Mesendoderm (in vitro differentiated cells): ENCODE results near the gene CGNL1.

Experiments used
- DNase-seq: peaks from one replicate; pipeline ENCODE4 v3.0.0; 2013
- H2AK5ac ChIP-seq: 2 replicates; pipeline ENCODE4 v1.6.1; 2013; ENCODE audit warnings: low read length, inconsistent platforms
- H2BK120ac ChIP-seq: 2 replicates; pipeline ENCODE4 v1.6.1; 2013; ENCODE audit warnings: low read depth, mild to moderate bottlenecking, low read length, moderate library complexity, mixed read lengths
- H2BK15ac ChIP-seq: replicated peaks from 2 replicates; pipeline ENCODE4 v1.6.1; 2013; ENCODE audit warnings: low read depth, mild to moderate bottlenecking, moderate library complexity
- H2BK5ac ChIP-seq: 2 replicates; pipeline ENCODE4 v1.6.1; 2013; ENCODE audit warnings: low read length, inconsistent platforms
- H3K18ac ChIP-seq: 2 replicates; pipeline ENCODE4 v1.6.1; 2013; ENCODE audit warnings: mild to moderate bottlenecking, low read length, mixed read lengths
- H3K23ac ChIP-seq: one replicate; pipeline ENCODE4 v1.6.1; 2013; ENCODE audit warnings: low read length
- H3K27ac ChIP-seq: 2 replicates; pipeline ENCODE4 v1.5.1; 2013; ENCODE audit warnings: low read depth, mild to moderate bottlenecking, inconsistent platforms, low read length, moderate library complexity
- H3K27me3 ChIP-seq: 2 replicates; pipeline ENCODE4 v1.6.1; 2013; ENCODE audit warnings: low read length, control low read depth, mild to moderate bottlenecking, inconsistent platforms; ENCODE audit not compliant: insufficient read depth, poor library complexity
- H3K36me3 ChIP-seq: 2 replicates; pipeline ENCODE4 v1.6.1; 2013; ENCODE audit warnings: low read length, inconsistent platforms; ENCODE audit not compliant: control insufficient read depth, insufficient read depth
- H3K4ac ChIP-seq: one replicate; pipeline ENCODE4 v1.6.1; 2013; ENCODE audit warnings: low read depth, mild to moderate bottlenecking, low read length, moderate library complexity
- H3K4me1 ChIP-seq: 2 replicates; pipeline ENCODE4 v1.6.1; 2013; ENCODE audit warnings: low read depth, low read length, inconsistent platforms; ENCODE audit not compliant: control insufficient read depth
- H3K4me2 ChIP-seq: 2 replicates; pipeline ENCODE4 v1.6.1; 2013; ENCODE audit warnings: low read length
- H3K4me3 ChIP-seq: 2 replicates; pipeline ENCODE4 v1.5.1; 2013; ENCODE audit warnings: mild to moderate bottlenecking, low read length
- H3K56ac ChIP-seq: one replicate; pipeline ENCODE4 v1.6.1; 2013; ENCODE audit warnings: low read length
- H3K79me1 ChIP-seq: 2 replicates; pipeline ENCODE4 v1.6.1; 2013; ENCODE audit warnings: low read length, inconsistent platforms
- H3K79me2 ChIP-seq: 2 replicates; pipeline ENCODE4 v1.6.1; 2013; ENCODE audit warnings: mild to moderate bottlenecking, low read length; ENCODE audit not compliant: control insufficient read depth, insufficient read depth
- H3K9ac ChIP-seq: 2 replicates; pipeline ENCODE4 v1.6.1; 2013; ENCODE audit warnings: low read length, inconsistent platforms
- H4K5ac ChIP-seq: one replicate; pipeline ENCODE4 v1.6.1; 2013; ENCODE audit warnings: low read length
- H4K8ac ChIP-seq: one replicate; pipeline ENCODE4 v1.6.1; 2013; ENCODE audit warnings: low read depth, mild to moderate bottlenecking, control low read depth, low read length, moderate library complexity
- WGBS: extraction: QIAGEN DNeasy Blood & Tissue Kit; methylation state at CpG from one replicate; pipeline ENCODE4 v1.1.7; 2013; ENCODE audit warnings: low lambda C conversion rate, missing lambda C conversion rate; ENCODE audit not compliant: insufficient coverage; ENCODE audit errors: extremely low coverage; 5-methylcytosine and 5-hydroxymethylcytosine counted together

CGNL1 gene

GRCh38 chr15:57440799-57441198, 64.5 kb downstream of the CGNL1 start:
- peak; percentile 87 for DNase-seq
- Histone ChIP-seq H3K4ac (no peak overlapping the region), H3K56ac (no peak overlapping the region), H2AK5ac (no peak overlapping the region), H3K9ac (no peak overlapping the region), H2BK5ac (no peak overlapping the region), H4K5ac (no peak overlapping the region), H2BK15ac (peak overlapping the region; percentile 14), H2BK120ac (no peak overlapping the region), H3K36me3 (peaks cover 2% of the 10 kb centered on the region), H3K18ac (peak overlapping the region; percentile 82), H3K27ac (peak overlapping the region; percentile 27), H3K79me1 (no peaks in the 10 kb centered on the region), H3K79me2 (no peaks in the 10 kb centered on the region), H3K4me3 (no peak overlapping the region), H4K8ac (no peak overlapping the region), H3K4me1 (peaks cover 6% of the 10 kb centered on the region), H3K23ac (no peak overlapping the region), H3K4me2 (no peak overlapping the region), H3K27me3 (no peaks in the 10 kb centered on the region)
- no CpG with 5 or more reads among the region's 1 CpG for WGBS

GRCh38 chr15:57442335-57442734, 66.0 kb downstream of the CGNL1 start:
- H3K56ac ChIP-seq = no peak overlapping the region
- H3K79me1 ChIP-seq = no peaks in the 10 kb centered on the region
- H2AK5ac ChIP-seq = no peak overlapping the region
- no peak overlapping the region for H3K23ac ChIP-seq
- no peak for DNase-seq
- H2BK15ac ChIP-seq = no peak overlapping the region
- H3K4me1 ChIP-seq = peaks cover 6% of the 10 kb centered on the region
- H3K9ac ChIP-seq = no peak overlapping the region
- H3K4ac ChIP-seq = no peak overlapping the region
- no CpG with 5 or more reads among the region's 3 CpGs for WGBS
- no peak overlapping the region for H3K4me3 ChIP-seq
- no peak overlapping the region for H3K4me2 ChIP-seq
- no peaks in the 10 kb centered on the region for H3K79me2 ChIP-seq
- no peak overlapping the region for H4K8ac ChIP-seq
- no peaks in the 10 kb centered on the region for H3K27me3 ChIP-seq
- H2BK120ac ChIP-seq = no peak overlapping the region
- no peak overlapping the region for H2BK5ac ChIP-seq
- H3K36me3 ChIP-seq = peaks cover 2% of the 10 kb centered on the region
- H3K27ac ChIP-seq = no peak overlapping the region
- H4K5ac ChIP-seq = no peak overlapping the region
- H3K18ac ChIP-seq = peak overlapping the region; percentile 54

GRCh38 chr15:57443486-57443885, 67.2 kb downstream of the CGNL1 start:
- H3K9ac ChIP-seq = no peak overlapping the region
- H3K27ac ChIP-seq = no peak overlapping the region
- no peak overlapping the region for H2BK120ac ChIP-seq
- no peak overlapping the region for H3K4ac ChIP-seq
- no peak overlapping the region for H4K5ac ChIP-seq
- no peak overlapping the region for H3K18ac ChIP-seq
- H3K79me1 ChIP-seq = no peaks in the 10 kb centered on the region
- no peak overlapping the region for H2BK15ac ChIP-seq
- H3K79me2 ChIP-seq = no peaks in the 10 kb centered on the region
- H3K4me2 ChIP-seq = no peak overlapping the region
- H4K8ac ChIP-seq = no peak overlapping the region
- H3K56ac ChIP-seq = no peak overlapping the region
- peaks cover 6% of the 10 kb centered on the region for H3K4me1 ChIP-seq
- no peak overlapping the region for H3K23ac ChIP-seq
- H3K36me3 ChIP-seq = peaks cover 2% of the 10 kb centered on the region
- no peak for DNase-seq
- H2BK5ac ChIP-seq = no peak overlapping the region
- H3K4me3 ChIP-seq = no peak overlapping the region
- no peaks in the 10 kb centered on the region for H3K27me3 ChIP-seq
- no peak overlapping the region for H2AK5ac ChIP-seq
- WGBS = no CpG with 5 or more reads among the region's 8 CpGs

GRCh38 chr15:57444877-57445513, 68.7 kb downstream of the CGNL1 start:
- Histone ChIP-seq H3K4me1 (peaks cover 5% of the 10 kb centered on the region), H4K8ac (no peak overlapping the region), H2BK120ac (no peak overlapping the region), H3K79me1 (no peaks in the 10 kb centered on the region), H3K9ac (no peak overlapping the region), H3K27ac (peak overlapping the region; percentile 66), H3K36me3 (peaks cover 2% of the 10 kb centered on the region), H2AK5ac (no peak overlapping the region), H3K56ac (peak overlapping the region; percentile 27), H4K5ac (no peak overlapping the region), H3K23ac (no peak overlapping the region), H3K4me2 (no peak overlapping the region), H3K18ac (peak overlapping the region; percentile 85), H3K79me2 (no peaks in the 10 kb centered on the region), H2BK5ac (peak overlapping the region; percentile 20), H3K4ac (peak overlapping the region; percentile 37), H3K4me3 (no peak overlapping the region), H3K27me3 (no peaks in the 10 kb centered on the region), H2BK15ac (peak overlapping the region; percentile 61)
- no CpG with 5 or more reads among the region's 5 CpGs for WGBS
- peak; percentile 84 for DNase-seq

GRCh38 chr15:57445872-57446271, 69.6 kb downstream of the CGNL1 start:
- no peak overlapping the region for H2BK15ac ChIP-seq
- H2AK5ac ChIP-seq = no peak overlapping the region
- H3K27ac ChIP-seq = no peak overlapping the region
- H4K5ac ChIP-seq = no peak overlapping the region
- H3K4ac ChIP-seq = no peak overlapping the region
- H4K8ac ChIP-seq = no peak overlapping the region
- no peak overlapping the region for H3K4me3 ChIP-seq
- no peak overlapping the region for H3K18ac ChIP-seq
- no peak overlapping the region for H3K4me2 ChIP-seq
- no peaks in the 10 kb centered on the region for H3K79me2 ChIP-seq
- no peaks in the 10 kb centered on the region for H3K27me3 ChIP-seq
- no peak overlapping the region for H3K23ac ChIP-seq
- no CpG with 5 or more reads among the region's 1 CpG for WGBS
- no peak overlapping the region for H3K9ac ChIP-seq
- H2BK120ac ChIP-seq = no peak overlapping the region
- H3K36me3 ChIP-seq = peaks cover 2% of the 10 kb centered on the region
- no peak overlapping the region for H2BK5ac ChIP-seq
- peaks cover 3% of the 10 kb centered on the region for H3K4me1 ChIP-seq
- peak; percentile 51 for DNase-seq
- no peaks in the 10 kb centered on the region for H3K79me1 ChIP-seq
- H3K56ac ChIP-seq = no peak overlapping the region

- Histone ChIP-seq H2BK120ac (no peak overlapping the region), H3K27ac (no peak overlapping the region), H3K4me1 (peaks cover 3% of the 10 kb centered on the region), H3K27me3 (no peaks in the 10 kb centered on the region), H2BK15ac (peak overlapping the region; percentile 74), H3K36me3 (peaks cover 2% of the 10 kb centered on the region), H3K9ac (no peak overlapping the region), H2AK5ac (no peak overlapping the region), H3K23ac (no peak overlapping the region), H4K5ac (no peak overlapping the region), H4K8ac (no peak overlapping the region), H3K56ac (no peak overlapping the region), H3K79me1 (no peaks in the 10 kb centered on the region), H3K4ac (no peak overlapping the region), H2BK5ac (no peak overlapping the region), H3K18ac (peak overlapping the region; percentile 72), H3K4me2 (no peak overlapping the region), H3K4me3 (no peak overlapping the region), H3K79me2 (no peaks in the 10 kb centered on the region)
- WGBS = no CpG with 5 or more reads among the region's 3 CpGs
- no peak for DNase-seq
These were observed 70.1 kb downstream of the CGNL1 start for GRCh38 chr15:57446393-57446792.
